HG03025 (cell line): Measurements from ENCODE around the gene DNHD1.
A peak's percentile ranks its signal among the peaks of the same experiment; 100 is the strongest.

ENCODE experiments used
- ATAC-seq: cut with Tn5 transposase; IDR thresholded peaks from one replicate; pipeline ENCODE4 v1.9.1; 2021; ENCODE audit warnings: mild to moderate bottlenecking, moderate library complexity; ENCODE audit not compliant: unreplicated experiment, low FRiP score

DNHD1 gene

DNA sequence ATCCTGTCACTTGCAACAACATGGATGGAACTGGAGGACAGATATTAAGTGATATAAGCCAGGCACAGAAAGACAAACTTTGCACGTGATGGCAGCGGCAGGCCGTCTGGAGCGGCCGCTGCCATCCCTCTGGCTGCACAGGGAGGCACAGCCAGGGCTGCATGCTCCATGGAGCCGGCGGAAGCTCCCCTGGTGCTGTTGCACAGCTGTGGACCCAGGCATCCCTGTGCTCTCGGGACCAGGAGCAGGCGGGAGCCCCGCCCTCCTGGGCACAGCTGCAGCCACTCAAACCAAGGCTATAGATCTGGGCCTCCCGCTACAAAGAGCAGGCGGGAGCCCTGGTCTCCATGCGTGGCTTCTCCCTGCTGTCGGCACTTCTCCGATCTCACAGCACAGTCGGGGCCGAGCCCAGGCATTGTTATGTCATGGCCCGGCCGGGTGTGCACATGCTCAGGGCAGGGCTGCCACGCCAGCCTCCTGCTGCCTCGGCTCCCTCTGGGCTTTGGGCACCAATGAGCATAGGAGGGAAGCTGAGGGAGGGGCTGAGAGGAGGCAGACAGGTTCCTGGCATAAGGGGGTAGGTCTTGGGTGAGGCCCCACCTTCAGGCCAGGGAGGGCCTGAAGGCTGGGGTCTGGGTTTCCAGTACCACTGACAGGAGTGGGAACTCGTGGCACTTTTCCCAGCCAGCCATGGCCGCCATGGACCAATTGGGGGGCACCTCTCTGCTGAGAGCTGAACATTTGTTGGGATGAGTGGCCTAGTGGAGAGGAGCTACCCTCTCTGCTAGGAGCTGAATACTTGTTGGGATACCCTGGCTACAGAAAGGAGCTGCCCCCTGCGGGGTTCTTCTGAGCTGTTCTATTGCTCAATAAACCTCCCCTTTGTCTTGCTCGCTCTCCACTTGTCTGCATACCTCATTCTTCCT, 89.6 kb downstream of the DNHD1 start:
- ATAC-seq: no peak

DNA sequence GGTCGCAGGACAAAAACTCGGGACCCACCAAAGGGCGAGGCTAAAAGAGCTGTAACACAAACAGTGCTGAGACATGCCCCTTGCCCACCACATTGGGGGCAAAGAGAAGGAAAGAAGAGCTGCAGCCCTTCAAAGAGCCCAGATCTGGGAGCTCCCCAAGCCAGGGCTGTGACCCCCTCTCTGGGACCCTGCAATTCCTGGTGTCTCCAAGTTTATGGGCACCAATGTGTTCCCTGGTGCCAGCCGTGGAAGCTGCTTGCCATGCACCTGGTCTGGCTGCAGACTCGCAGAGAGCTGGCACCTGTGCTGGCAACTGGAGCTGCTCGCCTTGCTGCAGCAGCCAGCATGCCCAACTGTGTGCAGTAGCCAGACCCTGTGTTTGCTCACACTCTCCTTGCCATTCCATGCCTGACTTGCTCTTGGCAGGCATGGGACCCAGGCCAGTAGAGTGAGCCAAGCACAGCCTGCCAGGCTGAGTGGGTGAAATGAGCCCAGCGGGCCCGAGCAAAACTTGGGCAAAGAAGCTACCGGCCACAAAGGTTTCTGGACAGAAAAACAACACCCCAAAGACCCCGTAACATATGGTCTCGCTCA, 90.4 kb downstream of the DNHD1 start:
- no peak for ATAC-seq

GRCh38 chr11:6588018-6588417, 90.9 kb downstream of the DNHD1 start:
- ATAC-seq: no peak

DNA sequence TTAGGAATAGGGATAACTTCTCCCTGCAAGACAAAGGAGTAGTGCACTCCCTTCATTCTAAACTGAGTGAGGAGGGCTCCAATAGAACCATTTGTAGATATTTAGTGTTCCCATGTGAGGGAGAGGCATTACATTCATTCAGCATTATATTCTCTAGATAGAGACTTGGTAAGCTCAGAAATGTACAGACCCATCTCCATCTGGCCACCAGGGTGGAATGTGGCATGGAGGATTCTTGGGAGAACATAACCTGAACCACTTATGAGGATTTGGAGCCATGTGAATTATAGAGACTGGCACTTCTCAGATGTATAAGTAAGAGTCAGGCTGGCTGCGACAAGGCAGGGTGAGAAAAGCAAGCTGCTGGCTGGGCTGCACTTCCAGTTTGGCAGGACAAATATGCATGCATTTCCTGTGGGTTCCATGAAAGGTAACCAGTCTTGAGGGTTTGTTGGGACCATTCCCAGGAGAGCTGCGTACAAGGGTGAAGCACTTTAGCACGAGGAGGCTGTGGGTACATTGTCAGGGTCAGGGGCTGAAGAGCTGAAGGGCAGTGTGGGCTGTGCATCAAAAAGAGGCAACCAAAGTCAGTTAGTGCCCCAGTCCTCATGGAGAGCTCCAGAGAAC, 97.2 kb downstream of the DNHD1 start:
- ATAC-seq: no peak

- no peak for ATAC-seq
These were observed 99.3 kb downstream of the DNHD1 start for GRCh38 chr11:6596239-6596877.

DNA sequence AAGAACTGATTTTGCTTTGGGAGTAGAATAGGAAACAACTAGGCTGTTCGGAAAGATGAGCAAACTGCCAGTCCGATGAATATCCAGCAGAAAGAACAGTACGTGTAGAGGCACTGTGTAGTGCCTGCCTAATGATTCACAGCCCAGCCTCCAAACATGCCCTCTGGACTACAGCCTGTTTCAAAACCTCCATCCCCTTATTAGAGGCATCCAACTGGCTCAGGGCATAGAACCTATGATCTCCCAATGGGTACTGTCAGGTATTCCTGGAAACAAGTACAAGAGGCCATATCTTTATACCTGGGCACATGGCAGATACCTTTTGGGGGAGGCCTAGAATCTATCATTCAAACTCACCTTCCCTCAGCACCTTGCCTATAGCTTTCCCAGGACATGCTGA, 101.5 kb downstream of the DNHD1 start:
- no peak for ATAC-seq

GRCh38 chr11:6599449-6599848, 102.4 kb downstream of the DNHD1 start:
- no peak for ATAC-seq

GRCh38 chr11:6599881-6600390, 102.9 kb downstream of the DNHD1 start:
- no peak for ATAC-seq

GRCh38 chr11:6601041-6601461, 104.0 kb downstream of the DNHD1 start:
- ATAC-seq: no peak

GRCh38 chr11:6602096-6602940, 105.2 kb downstream of the DNHD1 start:
- ATAC-seq: no peak

GRCh38 chr11:6603287-6604080, 106.4 kb downstream of the DNHD1 start, which contains the start of the genes ILK and RRP8:
Gene ILK, plus strand, starts transcription at chr11:6603774. Its CDS starts 498 bp downstream, at chr11:6604272.
Gene RRP8, minus strand, starts transcription at chr11:6603616. Its CDS starts 114 bp downstream, at chr11:6603502.
- ATAC-seq: peak; percentile 70

GRCh38 chr11:6604081-6604626, 107.1 kb downstream of the DNHD1 start:
- ATAC-seq: peak; percentile 34

DNA sequence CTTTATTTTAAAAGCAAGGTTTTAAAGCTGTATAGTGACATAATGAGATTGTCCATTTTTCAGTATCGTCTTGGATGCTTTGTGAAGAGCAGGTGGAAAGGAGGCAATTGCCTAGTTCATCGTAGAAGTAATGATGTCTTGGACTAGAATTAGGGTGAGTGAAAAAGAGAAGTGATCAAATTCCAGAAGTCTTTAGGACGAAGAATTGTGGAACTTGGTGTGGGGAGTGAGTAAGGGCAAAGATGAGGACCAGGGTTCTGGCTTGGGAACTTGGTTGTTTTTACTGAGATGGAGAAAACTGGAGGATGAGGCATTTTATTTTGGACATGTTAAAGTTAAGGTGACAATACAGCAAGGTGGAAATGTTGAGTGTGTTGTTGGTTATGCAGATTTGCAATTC, 107.7 kb downstream of the DNHD1 start:
- ATAC-seq: no peak

- no peak for ATAC-seq
These were observed 109.5 kb downstream of the DNHD1 start for GRCh38 chr11:6606471-6607189.

DNA sequence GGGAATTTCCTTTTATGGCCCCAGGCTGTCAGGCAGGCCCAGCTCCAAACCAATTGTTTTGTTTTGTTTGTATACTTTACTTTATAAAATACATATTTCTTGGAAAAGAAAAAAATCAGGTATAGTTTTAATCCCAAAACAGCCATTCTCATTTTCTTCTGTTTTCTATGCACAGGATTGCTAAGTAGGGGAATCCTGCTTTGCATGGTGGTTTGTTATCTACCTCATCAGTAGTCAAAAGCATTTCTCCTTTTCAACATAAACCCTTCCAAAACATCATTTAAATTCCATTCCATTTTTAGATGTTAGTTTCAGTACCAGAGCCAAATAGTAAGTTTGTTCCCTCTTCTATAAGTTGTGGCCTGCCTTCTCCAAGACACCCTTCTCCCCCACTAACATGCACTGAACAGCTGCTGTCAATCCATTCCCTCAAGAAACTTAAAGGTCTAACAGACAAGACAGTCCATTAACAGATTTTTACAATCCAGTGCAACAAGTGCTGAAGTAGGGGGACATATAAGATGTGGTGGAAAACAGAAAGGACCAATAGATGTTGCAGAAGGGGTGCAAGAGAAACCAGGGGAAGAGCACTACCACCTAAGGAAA, 110.2 kb downstream of the DNHD1 start:
- no peak for ATAC-seq

- ATAC-seq: no peak
These were observed 110.9 kb downstream of the DNHD1 start for GRCh38 chr11:6608011-6608410.

- no peak for ATAC-seq
These were observed 111.8 kb downstream of the DNHD1 start for GRCh38 chr11:6608726-6609501.
